DOHH2 (cell line): ENCODE data around the gene FGF23.

ENCODE experiments used
- H3F3A ChIP-seq: fragments of 200-600 bp; sonication (generic), shearing (Covaris generic); 2 replicates; pipeline ENCODE4 v1.6.0; 2016; ENCODE audit warnings: antibody characterized with exemption, mild to moderate bottlenecking; ENCODE audit not compliant: control insufficient read depth, insufficient read depth
- H3K27ac ChIP-seq: fragments of 200-600 bp; sonication (generic); 2 replicates; pipeline ENCODE4 v1.5.1; 2014; ENCODE audit warnings: low read depth, mild to moderate bottlenecking, low read length, moderate library complexity
- H3K27me3 ChIP-seq: fragments of 200-600 bp; sonication (generic); 2 replicates; pipeline ENCODE4 v1.6.1; 2014; ENCODE audit warnings: mild to moderate bottlenecking, low read length, mixed read lengths; ENCODE audit not compliant: control insufficient read depth
- H3K36me3 ChIP-seq: fragments of 200-600 bp; sonication (generic); 2 replicates; pipeline ENCODE4 v1.6.1; 2014; ENCODE audit warnings: mild to moderate bottlenecking, low read length, moderate library complexity, mixed read lengths; ENCODE audit not compliant: control insufficient read depth
- H3K4me1 ChIP-seq: fragments of 200-600 bp; sonication (generic); 2 replicates; pipeline ENCODE4 v1.6.1; 2014; ENCODE audit warnings: mild to moderate bottlenecking, low read length, mixed read lengths; ENCODE audit not compliant: control insufficient read depth
- H3K4me2 ChIP-seq: fragments of 200-600 bp; sonication (generic); 2 replicates; pipeline ENCODE4 v1.6.0; 2014; ENCODE audit warnings: mild to moderate bottlenecking, low read length, moderate library complexity
- H3K4me3 ChIP-seq: fragments of 200-600 bp; sonication (generic); 2 replicates; pipeline ENCODE4 v1.5.1; 2014; ENCODE audit warnings: mild to moderate bottlenecking, low read length, mixed read lengths
- H3K79me2 ChIP-seq: fragments of 200-600 bp; sonication (generic); 2 replicates; pipeline ENCODE4 v1.6.1; 2014; ENCODE audit warnings: mild to moderate bottlenecking, low read length, mixed read lengths; ENCODE audit not compliant: control insufficient read depth
- H3K9me2 ChIP-seq: fragments of 200-600 bp; sonication (generic); replicated peaks from 2 replicates; pipeline ENCODE4 v1.6.1; 2014; ENCODE audit warnings: mild to moderate bottlenecking, low read length, mixed read lengths; ENCODE audit not compliant: control insufficient read depth
- H3K9me3 ChIP-seq: fragments of 200-600 bp; sonication (generic); 2 replicates; pipeline ENCODE4 v1.6.1; 2014; ENCODE audit warnings: antibody characterized with exemption, low read length, mixed read lengths; ENCODE audit not compliant: control insufficient read depth, insufficient read depth
- H4K20me1 ChIP-seq: fragments of 200-600 bp; sonication (generic); 2 replicates; pipeline ENCODE4 v1.6.0; 2014; ENCODE audit warnings: low read depth, mild to moderate bottlenecking, antibody characterized with exemption, low read length, moderate library complexity; ENCODE audit not compliant: control insufficient read depth, insufficient read depth
- EZH2phosphoT487 ChIP-seq: fragments of 200-600 bp; sonication (generic); IDR thresholded peaks from 2 replicates; pipeline ENCODE4 v1.6.1; 2017; ENCODE audit warnings: borderline replicate concordance, mild to moderate bottlenecking, antibody characterized with exemption, low read length, moderate library complexity, mixed read lengths
- TF ChIP-seq, protein P1 (sequence below): fragments of 200-600 bp; sonication (generic); IDR thresholded peaks from one replicate; pipeline ENCODE4 v1.5.1; 2014; ENCODE audit warnings: antibody characterized with exemption, mild to moderate bottlenecking, low read depth, low read length; ENCODE audit not compliant: poor library complexity, severe bottlenecking

FGF23 gene

DNA sequence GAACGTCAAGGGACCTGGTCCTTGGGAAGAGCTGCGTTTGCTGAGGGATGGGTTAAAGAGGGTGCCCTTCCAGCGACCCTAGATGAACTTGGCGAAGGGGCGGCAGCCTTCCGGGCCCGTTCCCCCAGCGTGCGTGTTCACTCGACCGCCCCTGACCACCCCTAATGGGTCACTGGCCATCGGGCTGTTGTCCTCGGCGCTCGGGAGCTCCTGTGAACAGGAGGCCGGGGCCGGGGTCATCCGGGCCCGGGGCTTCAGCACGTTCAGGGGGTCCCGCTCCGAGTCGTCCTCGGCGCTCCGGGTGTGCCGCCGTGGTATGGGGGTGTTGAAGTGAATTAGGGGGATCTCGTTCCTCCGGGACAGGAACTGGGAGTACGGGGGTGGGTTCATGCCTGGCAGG lies 9.2 kb downstream of the FGF23 start:
- Histone ChIP-seq H3K4me2 (no peak overlapping the region), H3K79me2 (no peaks in the 10 kb centered on the region), H3K4me1 (no peaks in the 10 kb centered on the region), H3F3A (no peaks in the 10 kb centered on the region), H3K36me3 (no peaks in the 10 kb centered on the region), H3K27me3 (peaks cover 5% of the 10 kb centered on the region; the same call in 1 of the 2 replicates), H3K9me2 (no peaks in the 10 kb centered on the region), H4K20me1 (no peaks in the 10 kb centered on the region), H3K9me3 (no peaks in the 10 kb centered on the region), H3K27ac (no peak overlapping the region), H3K4me3 (no peak overlapping the region)
- TF ChIP-seq, protein P1, sequence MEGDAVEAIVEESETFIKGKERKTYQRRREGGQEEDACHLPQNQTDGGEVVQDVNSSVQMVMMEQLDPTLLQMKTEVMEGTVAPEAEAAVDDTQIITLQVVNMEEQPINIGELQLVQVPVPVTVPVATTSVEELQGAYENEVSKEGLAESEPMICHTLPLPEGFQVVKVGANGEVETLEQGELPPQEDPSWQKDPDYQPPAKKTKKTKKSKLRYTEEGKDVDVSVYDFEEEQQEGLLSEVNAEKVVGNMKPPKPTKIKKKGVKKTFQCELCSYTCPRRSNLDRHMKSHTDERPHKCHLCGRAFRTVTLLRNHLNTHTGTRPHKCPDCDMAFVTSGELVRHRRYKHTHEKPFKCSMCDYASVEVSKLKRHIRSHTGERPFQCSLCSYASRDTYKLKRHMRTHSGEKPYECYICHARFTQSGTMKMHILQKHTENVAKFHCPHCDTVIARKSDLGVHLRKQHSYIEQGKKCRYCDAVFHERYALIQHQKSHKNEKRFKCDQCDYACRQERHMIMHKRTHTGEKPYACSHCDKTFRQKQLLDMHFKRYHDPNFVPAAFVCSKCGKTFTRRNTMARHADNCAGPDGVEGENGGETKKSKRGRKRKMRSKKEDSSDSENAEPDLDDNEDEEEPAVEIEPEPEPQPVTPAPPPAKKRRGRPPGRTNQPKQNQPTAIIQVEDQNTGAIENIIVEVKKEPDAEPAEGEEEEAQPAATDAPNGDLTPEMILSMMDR, result no peak
- TF ChIP-seq EZH2phosphoT487, result no peak

- no peaks in the 10 kb centered on the region for H3K36me3 ChIP-seq
- no peaks in the 10 kb centered on the region for H3K4me1 ChIP-seq
- peaks cover 5% of the 10 kb centered on the region; the same call in 1 of the 2 replicates for H3K27me3 ChIP-seq
Measured at GRCh38 chr12:4369548-4369947, 10.0 kb downstream of the FGF23 start.

DNA sequence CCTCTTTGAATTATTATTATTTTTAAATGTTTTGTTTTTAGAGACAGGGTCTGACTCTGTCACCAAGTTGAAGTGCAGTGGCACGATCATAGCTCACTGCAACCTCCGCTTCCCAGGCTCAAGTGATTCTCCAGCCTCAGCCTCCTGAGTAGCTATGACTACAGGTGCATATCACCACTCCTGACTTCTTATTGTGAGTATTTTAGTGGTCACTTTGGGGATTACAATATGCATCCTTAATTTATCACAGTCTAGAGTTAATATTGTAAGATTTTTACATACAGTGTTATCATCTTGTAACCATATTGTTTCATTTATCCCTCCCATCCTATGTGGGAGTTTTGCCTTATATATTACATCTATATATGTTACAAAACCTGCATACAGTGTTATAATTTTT lies 13.4 kb downstream of the FGF23 start:
- TF ChIP-seq, protein P1, result no peak
- TF ChIP-seq EZH2phosphoT487, result no peak
- Histone ChIP-seq H3K9me2 (no peaks in the 10 kb centered on the region), H3K79me2 (no peaks in the 10 kb centered on the region), H3K36me3 (no peaks in the 10 kb centered on the region), H3K4me2 (no peak overlapping the region), H4K20me1 (no peaks in the 10 kb centered on the region), H3K4me1 (no peaks in the 10 kb centered on the region), H3K27ac (no peak overlapping the region), H3F3A (no peaks in the 10 kb centered on the region), H3K27me3 (peaks cover 7% of the 10 kb centered on the region; the same call in 1 of the 2 replicates), H3K9me3 (no peaks in the 10 kb centered on the region), H3K4me3 (no peak overlapping the region)

More at GRCh38 chr12:4369548-4369947, 10.0 kb downstream of the FGF23 start:
- no peaks in the 10 kb centered on the region for H3K9me2 ChIP-seq
- no peak overlapping the region for H3K4me2 ChIP-seq
- no peaks in the 10 kb centered on the region for H3K79me2 ChIP-seq
- no peaks in the 10 kb centered on the region for H3K9me3 ChIP-seq
- TF ChIP-seq, protein P1, result no peak
- no peak for TF ChIP-seq EZH2phosphoT487
- H3F3A ChIP-seq, result no peaks in the 10 kb centered on the region
- H3K27ac ChIP-seq, result no peak overlapping the region
- H3K4me3 ChIP-seq, result no peak overlapping the region
- no peaks in the 10 kb centered on the region for H4K20me1 ChIP-seq

DNA sequence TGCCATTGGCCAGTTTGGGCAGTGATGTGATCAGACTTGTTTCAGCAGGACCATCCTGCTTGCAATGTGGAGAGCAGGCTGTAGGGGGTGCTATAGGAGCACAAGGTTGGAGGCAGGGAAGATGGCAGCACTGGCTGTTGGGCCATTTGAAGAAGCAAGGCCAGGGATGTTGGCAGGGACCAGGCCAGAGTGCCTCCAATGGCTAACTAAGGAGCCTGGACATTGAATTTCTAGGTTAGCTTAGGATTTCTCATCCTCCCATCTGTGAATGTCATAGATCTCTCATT lies 23.5 kb downstream of the FGF23 start:
- Histone ChIP-seq H3K4me2 (no peak overlapping the region), H3K27me3 (no peaks in the 10 kb centered on the region), H3K79me2 (no peaks in the 10 kb centered on the region), H3K4me3 (no peak overlapping the region), H3F3A (no peaks in the 10 kb centered on the region), H3K9me3 (no peaks in the 10 kb centered on the region), H4K20me1 (no peaks in the 10 kb centered on the region), H3K27ac (no peak overlapping the region), H3K36me3 (peaks cover 21% of the 10 kb centered on the region), H3K9me2 (no peaks in the 10 kb centered on the region), H3K4me1 (no peaks in the 10 kb centered on the region)
- TF ChIP-seq, protein P1, result peak; percentile 62
- no peak for TF ChIP-seq EZH2phosphoT487
